ENCODE measurements around the gene CNTN5.
"Not testable (repeated sequence)": the region's sequence is repeated elsewhere in the genome, so short reads cannot be mapped to it uniquely, and the experiment has no call there.

The CNTN5 gene

DNA sequence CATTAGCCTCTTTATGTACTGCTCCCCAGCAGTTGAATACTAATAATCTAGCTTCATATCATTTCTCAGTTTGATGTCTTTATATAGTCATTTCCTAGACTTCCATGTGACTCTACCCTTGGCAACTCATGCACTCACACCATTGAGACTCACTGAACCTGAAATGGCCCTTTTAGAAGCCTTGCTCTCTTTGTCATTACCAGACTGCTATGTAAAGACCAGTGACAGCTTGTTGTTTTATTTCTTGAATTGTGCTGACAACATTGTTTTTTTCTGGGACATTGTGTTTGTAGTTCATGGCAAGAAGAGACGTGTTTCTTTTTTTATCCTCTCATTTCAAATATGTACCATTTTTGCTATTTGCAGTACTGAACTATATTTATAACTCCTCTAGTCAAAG is 256.5 kb downstream of the CNTN5 start:
- Mint-ChIP-seq H3K4me1 (ENCODE audit: low read depth) (no peaks in the 10 kb centered on the region), H3K27ac (no peak overlapping the region), H3K27me3 (no peaks in the 10 kb centered on the region), H3K36me3 (no peaks in the 10 kb centered on the region), H3K9me3 (ENCODE audit: low read depth) (peaks cover 9% of the 10 kb centered on the region), H3K4me3 (no peak overlapping the region)

DNA sequence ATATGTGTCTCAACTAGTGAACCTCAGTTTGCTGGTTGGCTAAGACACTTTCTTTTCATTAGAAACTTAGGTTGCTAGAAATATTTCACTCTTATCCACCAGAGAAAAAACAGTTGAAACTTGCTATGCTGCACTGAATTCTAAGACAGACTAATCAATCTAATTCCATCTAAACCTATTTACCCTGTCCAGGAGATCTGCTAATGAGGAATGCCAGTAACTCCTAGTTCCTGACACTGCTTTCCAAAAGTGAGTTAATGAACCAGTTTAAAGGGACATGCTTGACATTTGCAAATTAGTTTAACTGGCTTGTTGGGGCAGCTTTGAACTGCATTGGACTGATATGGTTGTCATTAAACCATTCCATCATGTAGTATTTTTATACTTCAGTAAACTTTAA is 258.5 kb downstream of the CNTN5 start:
- Mint-ChIP-seq H3K36me3 (no peaks in the 10 kb centered on the region), H3K9me3 (ENCODE audit: low read depth) (peaks cover 11% of the 10 kb centered on the region)

GRCh38 chr11:99281331-99281730 is 260.6 kb downstream of the CNTN5 start:
- peaks cover 11% of the 10 kb centered on the region for H3K9me3 Mint-ChIP-seq (ENCODE audit: low read depth)
- no peaks in the 10 kb centered on the region for H3K36me3 Mint-ChIP-seq
- H3K27ac Mint-ChIP-seq = no peak overlapping the region
- no peaks in the 10 kb centered on the region for H3K4me1 Mint-ChIP-seq (ENCODE audit: low read depth)
- no peaks in the 10 kb centered on the region for H3K27me3 Mint-ChIP-seq
- no peak overlapping the region for H3K4me3 Mint-ChIP-seq

More for the DNA sequence above, 258.5 kb downstream of the CNTN5 start:
- no peaks in the 10 kb centered on the region for H3K4me1 Mint-ChIP-seq (ENCODE audit: low read depth)
- no peak overlapping the region for H3K27ac Mint-ChIP-seq
- H3K4me3 Mint-ChIP-seq = no peak overlapping the region
- H3K27me3 Mint-ChIP-seq = no peaks in the 10 kb centered on the region

DNA sequence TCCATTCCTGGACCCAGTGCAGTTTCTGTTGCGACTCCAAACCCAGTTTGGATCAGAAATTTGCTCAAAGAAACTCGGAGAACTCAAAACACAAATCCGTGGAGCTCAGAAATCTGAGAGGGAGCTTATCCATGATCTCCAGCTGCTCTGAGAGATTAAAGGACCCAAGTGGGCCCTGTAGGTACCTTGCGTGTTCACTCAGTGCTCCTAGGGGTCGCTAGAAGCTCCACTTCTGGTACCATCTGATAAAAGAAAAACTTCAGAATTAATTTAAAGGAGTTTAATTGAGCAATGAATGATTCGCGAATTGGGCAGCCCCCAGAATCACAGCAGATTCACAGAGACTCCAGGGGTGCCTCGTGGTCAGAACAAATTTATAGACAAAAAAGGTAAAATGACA is 277.2 kb downstream of the CNTN5 start:
- not testable (repeated sequence) for H3K9me3 Mint-ChIP-seq (ENCODE audit: low read depth); H3K27ac Mint-ChIP-seq

GRCh38 chr11:99307510-99308088 is 286.9 kb downstream of the CNTN5 start:
- H3K4me1 Mint-ChIP-seq (ENCODE audit: low read depth) = no peaks in the 10 kb centered on the region
- no peak overlapping the region for H3K4me3 Mint-ChIP-seq
- no peaks in the 10 kb centered on the region for H3K27me3 Mint-ChIP-seq
- no peaks in the 10 kb centered on the region for H3K36me3 Mint-ChIP-seq
- H3K9me3 Mint-ChIP-seq (ENCODE audit: low read depth) = no peaks in the 10 kb centered on the region
- no peak overlapping the region for H3K27ac Mint-ChIP-seq

More for the DNA sequence above, 277.2 kb downstream of the CNTN5 start:
- H3K36me3 Mint-ChIP-seq; H3K27me3 Mint-ChIP-seq; H3K4me3 Mint-ChIP-seq; H3K4me1 Mint-ChIP-seq (ENCODE audit: low read depth): not testable (repeated sequence)

- no peaks in the 10 kb centered on the region for H3K27me3 Mint-ChIP-seq
- H3K36me3 Mint-ChIP-seq = no peaks in the 10 kb centered on the region
- H3K4me1 Mint-ChIP-seq (ENCODE audit: low read depth) = no peaks in the 10 kb centered on the region
- peaks cover 5% of the 10 kb centered on the region for H3K9me3 Mint-ChIP-seq (ENCODE audit: low read depth)
- no peak overlapping the region for H3K27ac Mint-ChIP-seq
- no peak overlapping the region for H3K4me3 Mint-ChIP-seq
Measured at GRCh38 chr11:99311870-99312269, 291.1 kb downstream of the CNTN5 start.

DNA sequence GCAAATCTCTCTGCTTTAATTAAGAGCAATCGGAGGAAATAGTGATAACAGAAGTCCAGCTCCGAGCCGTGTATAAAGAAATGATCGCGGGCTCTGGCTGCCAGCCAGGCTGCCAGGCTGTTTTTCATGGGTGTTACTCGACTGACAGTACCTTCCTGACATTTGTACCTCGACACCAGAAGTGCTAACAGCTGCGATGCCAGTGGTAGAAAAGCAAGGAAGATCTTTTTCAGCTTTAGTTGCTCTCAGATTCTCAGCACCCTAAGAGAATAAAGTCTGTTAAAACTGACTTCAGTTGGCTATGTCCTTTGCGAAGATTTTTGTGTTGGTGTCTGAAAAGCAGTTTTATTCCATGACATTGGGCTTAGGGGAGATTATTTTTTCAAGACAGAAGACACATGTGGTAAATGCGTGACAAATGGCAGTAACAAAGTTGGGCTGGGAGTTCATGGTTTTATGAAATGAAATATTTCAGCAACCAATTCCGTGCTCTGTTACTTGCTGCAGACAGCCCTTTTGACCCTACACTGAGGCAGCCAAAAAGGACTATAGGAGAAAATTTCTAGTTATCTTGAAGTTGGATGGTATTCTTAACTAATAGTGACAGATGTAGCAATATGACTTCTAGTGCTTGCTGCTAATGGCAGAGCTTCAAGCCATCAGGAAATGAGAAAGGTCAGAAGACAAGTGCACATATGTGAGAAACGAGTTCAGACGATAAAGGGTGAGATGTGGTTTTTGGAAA is 296.2 kb downstream of the CNTN5 start:
- Mint-ChIP-seq H3K4me1 (ENCODE audit: low read depth) (no peaks in the 10 kb centered on the region), H3K27me3 (no peaks in the 10 kb centered on the region), H3K4me3 (no peak overlapping the region), H3K27ac (no peak overlapping the region), H3K36me3 (no peaks in the 10 kb centered on the region), H3K9me3 (ENCODE audit: low read depth) (peaks cover 8% of the 10 kb centered on the region)

GRCh38 chr11:99320769-99321290 is 300.1 kb downstream of the CNTN5 start:
- Mint-ChIP-seq H3K9me3 (ENCODE audit: low read depth) (peaks cover 16% of the 10 kb centered on the region), H3K4me1 (ENCODE audit: low read depth) (no peaks in the 10 kb centered on the region), H3K4me3 (no peak overlapping the region), H3K36me3 (no peaks in the 10 kb centered on the region), H3K27me3 (no peaks in the 10 kb centered on the region), H3K27ac (no peak overlapping the region)

DNA sequence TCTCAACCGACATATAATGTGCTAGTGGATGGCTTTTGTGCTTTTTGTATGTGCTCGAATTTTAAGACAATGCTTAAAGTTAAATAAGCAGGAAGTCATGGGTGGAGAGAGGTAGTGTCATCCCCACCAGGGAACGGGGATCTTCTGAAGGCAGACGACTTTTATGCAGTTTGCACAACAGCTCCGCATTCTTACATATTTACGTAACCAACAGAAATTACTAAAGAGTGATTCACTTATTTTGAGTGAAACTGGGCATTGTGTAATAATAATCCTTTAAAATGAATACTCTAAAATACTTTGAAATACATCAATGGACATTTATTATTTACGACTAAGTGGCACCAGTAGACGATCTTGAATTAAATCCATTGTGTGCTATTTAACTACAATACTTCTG is 305.1 kb downstream of the CNTN5 start:
- Mint-ChIP-seq H3K27ac (no peak overlapping the region), H3K27me3 (no peaks in the 10 kb centered on the region), H3K4me3 (no peak overlapping the region), H3K4me1 (ENCODE audit: low read depth) (no peaks in the 10 kb centered on the region), H3K36me3 (no peaks in the 10 kb centered on the region), H3K9me3 (ENCODE audit: low read depth) (peaks cover 19% of the 10 kb centered on the region)

- Mint-ChIP-seq H3K27me3 (no peaks in the 10 kb centered on the region), H3K4me3 (no peak overlapping the region), H3K27ac (no peak overlapping the region), H3K36me3 (no peaks in the 10 kb centered on the region), H3K4me1 (ENCODE audit: low read depth) (no peaks in the 10 kb centered on the region), H3K9me3 (ENCODE audit: low read depth) (peaks cover 16% of the 10 kb centered on the region)
Measured at GRCh38 chr11:99327066-99327465, 306.3 kb downstream of the CNTN5 start.

- H3K4me3 Mint-ChIP-seq = no peak overlapping the region
- H3K9me3 Mint-ChIP-seq (ENCODE audit: low read depth) = peaks cover 14% of the 10 kb centered on the region
- no peaks in the 10 kb centered on the region for H3K36me3 Mint-ChIP-seq
- no peaks in the 10 kb centered on the region for H3K27me3 Mint-ChIP-seq
- no peaks in the 10 kb centered on the region for H3K4me1 Mint-ChIP-seq (ENCODE audit: low read depth)
- no peak overlapping the region for H3K27ac Mint-ChIP-seq
Measured at GRCh38 chr11:99327527-99327926, 306.8 kb downstream of the CNTN5 start.

DNA sequence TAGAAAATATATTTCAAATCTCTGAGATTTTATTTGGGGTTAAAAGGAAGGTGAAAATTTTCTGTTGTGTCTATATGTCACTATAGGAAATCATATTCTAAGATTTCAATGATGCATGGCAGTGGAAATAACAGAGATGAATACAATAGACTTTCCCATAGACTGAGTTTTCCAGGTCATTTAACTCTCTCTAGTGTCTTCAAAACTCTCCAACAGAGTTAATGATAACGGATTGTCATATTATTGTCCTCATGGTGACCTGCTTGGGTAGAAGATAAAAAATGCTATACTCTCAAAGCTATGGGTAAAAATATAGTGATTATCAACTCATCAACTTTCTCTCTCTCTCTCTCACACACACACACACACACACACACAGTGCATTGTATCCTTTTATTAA is 312.9 kb downstream of the CNTN5 start:
- H3K36me3 Mint-ChIP-seq = no peaks in the 10 kb centered on the region
- no peaks in the 10 kb centered on the region for H3K4me1 Mint-ChIP-seq (ENCODE audit: low read depth)
- no peak overlapping the region for H3K27ac Mint-ChIP-seq
- H3K27me3 Mint-ChIP-seq = no peaks in the 10 kb centered on the region
- H3K4me3 Mint-ChIP-seq = no peak overlapping the region
- peaks cover 3% of the 10 kb centered on the region for H3K9me3 Mint-ChIP-seq (ENCODE audit: low read depth)

GRCh38 chr11:99343117-99343516 is 322.4 kb downstream of the CNTN5 start:
- H3K9me3 Mint-ChIP-seq (ENCODE audit: low read depth) = peaks cover 5% of the 10 kb centered on the region
- no peaks in the 10 kb centered on the region for H3K36me3 Mint-ChIP-seq
- no peaks in the 10 kb centered on the region for H3K4me1 Mint-ChIP-seq (ENCODE audit: low read depth)
- H3K27me3 Mint-ChIP-seq = no peaks in the 10 kb centered on the region
- no peak overlapping the region for H3K4me3 Mint-ChIP-seq
- H3K27ac Mint-ChIP-seq = no peak overlapping the region

DNA sequence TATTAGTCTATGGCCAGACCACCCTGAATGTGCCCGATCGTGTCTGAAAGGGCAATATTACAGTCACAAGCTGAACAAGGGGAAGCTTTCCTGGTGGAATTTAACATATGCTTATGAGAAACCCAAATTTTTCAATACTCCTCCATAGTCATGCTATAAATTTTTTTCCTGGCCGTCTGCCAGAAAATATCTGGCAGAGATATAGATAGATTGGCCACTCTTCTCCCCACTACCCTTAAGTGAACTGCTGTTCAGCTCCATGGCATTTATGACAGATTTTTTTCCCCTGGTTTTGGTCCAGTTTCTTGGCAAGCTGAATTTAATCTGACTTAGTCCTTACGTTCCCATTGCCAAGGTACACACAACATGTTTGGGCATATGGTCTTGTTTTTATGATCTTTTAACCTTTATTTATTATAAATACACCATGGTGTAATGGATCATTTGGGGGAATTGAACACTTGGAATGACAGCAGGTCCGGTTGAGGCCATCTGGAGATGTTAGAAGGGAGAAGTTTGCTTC is 328.5 kb downstream of the CNTN5 start:
- H3K36me3 Mint-ChIP-seq = no peaks in the 10 kb centered on the region
- peaks cover 4% of the 10 kb centered on the region for H3K9me3 Mint-ChIP-seq (ENCODE audit: low read depth)

DNA sequence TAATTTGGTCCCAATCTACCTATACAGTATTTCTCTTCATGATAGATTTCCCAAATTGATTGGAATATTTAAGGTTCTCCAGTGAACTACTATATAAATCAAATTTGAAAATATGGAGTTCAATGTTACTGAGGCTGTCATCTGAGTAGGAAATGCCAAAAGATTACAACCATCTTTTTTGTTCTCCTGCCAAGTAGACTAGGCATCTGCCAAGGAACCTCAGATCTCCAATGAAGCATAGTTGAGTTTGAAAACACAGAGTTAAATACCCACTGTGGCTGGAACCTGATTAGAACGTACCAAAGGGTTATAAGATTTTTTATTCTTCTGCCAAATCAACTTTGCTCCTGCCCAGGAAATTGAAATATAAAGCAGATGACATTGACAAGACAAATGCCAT is 330.9 kb downstream of the CNTN5 start:
- Mint-ChIP-seq H3K9me3 (ENCODE audit: low read depth) (peaks cover 4% of the 10 kb centered on the region), H3K27ac (no peak overlapping the region), H3K36me3 (no peaks in the 10 kb centered on the region), H3K4me3 (no peak overlapping the region), H3K4me1 (ENCODE audit: low read depth) (no peaks in the 10 kb centered on the region), H3K27me3 (no peaks in the 10 kb centered on the region)

More for the DNA sequence above, 328.5 kb downstream of the CNTN5 start:
- Mint-ChIP-seq H3K27me3 (no peaks in the 10 kb centered on the region), H3K4me3 (no peak overlapping the region), H3K27ac (no peak overlapping the region), H3K4me1 (ENCODE audit: low read depth) (no peaks in the 10 kb centered on the region)
